Left lung (tissue), 10 donors: ENCODE results near the gene NT5C1B. TPM values are rescaled to one million over a fixed set of nuclear protein-coding genes. Genes with fewer than 3 reads are reported as not detected.
A peak's percentile ranks its signal among the peaks of the same experiment; 100 is the strongest.

Experiments used
- ATAC-seq: fragments of 200-7000 bp; cut with Tn5 transposase; one replicate; pipeline ENCODE4 v1.9.1; 2020; ENCODE audit warnings: moderate library complexity
- DNase-seq, 4 donors: peaks; one replicate each; pipeline ENCODE4 v3.0.0-alpha.2; 2013 to 2020
- H3K27ac ChIP-seq, 2 donors: fragments of 200-600 bp; sonication (generic) in 1 of 2; one replicate each; pipeline versions ENCODE4 v1.5.0 to v1.8.0; 2020 to 2021
- H3K27me3 ChIP-seq, 2 donors: fragments of 200-600 bp; sonication (generic) in 1 of 2; one replicate each; pipeline versions ENCODE4 v1.5.0 to v1.8.0; 2020 to 2021
- H3K36me3 ChIP-seq, 2 donors: fragments of 200-600 bp; sonication (generic) in 1 of 2; one replicate each; pipeline versions ENCODE4 v1.5.0 to v1.8.0; 2020 to 2021
- H3K4me1 ChIP-seq, 2 donors: fragments of 200-600 bp; one replicate each; pipeline ENCODE4 v1.8.0; 2021
- H3K4me3 ChIP-seq, 2 donors: fragments of 200-600 bp; sonication (generic) in 1 of 2; one replicate each; pipeline versions ENCODE4 v1.5.0 to v1.8.0; 2020 to 2021; ENCODE audit warnings: mild to moderate bottlenecking in 1 of 2
- H3K9me3 ChIP-seq, 2 donors: fragments of 200-600 bp; sonication (generic) in 1 of 2; one replicate each; pipeline versions ENCODE4 v1.5.0 to v1.8.0; 2020 to 2021
- intact Hi-C, 2 donors: fragments of 100-400 bp; cut with DNase I; formaldehyde crosslinking; loops; one replicate each; pipeline versions ENCODE4 v1.11.2 to v1.14.2; 2022
- polyA plus RNA-seq, 6 donors: library from polyadenylated mRNA; unstranded; fragments of 120-200 nt; gene quantifications; one replicate each; pipeline ENCODE4 v1.2.1, GENCODE V29; 2013; ENCODE audit not compliant: insufficient read length in 6 of 6
- total RNA-seq, 2 donors: library from RNA; stranded (reverse); fragmentation: NEBNext Ultra II Directional; extraction: Animal tissue kit (Norgen Biotek cat#: 25700); gene quantifications; one replicate each; pipeline ENCODE4 v1.2.1, GENCODE V29; 2021
- TF ChIP-seq, protein P1 (sequence below), 2 donors: fragments of 200-600 bp; sonication (generic) in 1 of 2; IDR thresholded peaks; one replicate each; pipeline versions ENCODE4 v1.5.0 to v1.8.0; 2021; ENCODE audit warnings: antibody characterized with exemption in 2 of 2
- donor health status: DM: no; HTN: yes; CAD: no.
- donor health status: DM: no; HTN: no; CAD: no.

Gene NT5C1B
- total and polyA plus RNA-seq, 8 donors, result 1.2 to 1.9 (median 1.3) TPM; not detected in 2

DNA sequence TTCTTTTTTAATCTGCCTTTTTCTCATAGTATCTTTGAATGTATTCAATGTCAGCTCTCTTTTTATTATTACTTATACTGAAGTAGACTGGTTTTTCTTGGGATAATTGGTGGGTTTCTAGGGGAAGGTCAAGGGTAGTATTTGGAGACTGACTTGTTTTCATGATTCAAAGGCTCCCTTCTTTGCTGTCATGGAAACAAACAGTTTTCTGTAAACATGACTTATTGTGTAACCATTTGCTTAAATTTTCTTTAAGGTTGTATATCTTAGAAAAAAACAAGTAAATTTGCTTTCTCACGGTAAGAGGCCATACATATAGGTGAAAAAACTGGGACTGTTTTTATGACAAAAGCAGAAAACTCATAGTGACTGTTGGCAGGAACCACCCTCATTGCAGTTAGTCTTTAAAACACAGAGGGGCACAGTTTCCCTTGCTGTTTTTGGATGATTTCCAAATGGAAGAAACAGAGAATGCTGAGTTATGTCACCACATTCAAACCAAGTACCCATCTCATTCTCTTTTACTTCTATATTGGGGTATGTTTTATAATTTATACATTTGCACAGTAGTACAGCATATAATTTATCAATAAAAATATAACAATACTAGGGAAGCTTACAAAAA is 23.1 kb downstream of the NT5C1B start:
- TF ChIP-seq, protein P1, sequence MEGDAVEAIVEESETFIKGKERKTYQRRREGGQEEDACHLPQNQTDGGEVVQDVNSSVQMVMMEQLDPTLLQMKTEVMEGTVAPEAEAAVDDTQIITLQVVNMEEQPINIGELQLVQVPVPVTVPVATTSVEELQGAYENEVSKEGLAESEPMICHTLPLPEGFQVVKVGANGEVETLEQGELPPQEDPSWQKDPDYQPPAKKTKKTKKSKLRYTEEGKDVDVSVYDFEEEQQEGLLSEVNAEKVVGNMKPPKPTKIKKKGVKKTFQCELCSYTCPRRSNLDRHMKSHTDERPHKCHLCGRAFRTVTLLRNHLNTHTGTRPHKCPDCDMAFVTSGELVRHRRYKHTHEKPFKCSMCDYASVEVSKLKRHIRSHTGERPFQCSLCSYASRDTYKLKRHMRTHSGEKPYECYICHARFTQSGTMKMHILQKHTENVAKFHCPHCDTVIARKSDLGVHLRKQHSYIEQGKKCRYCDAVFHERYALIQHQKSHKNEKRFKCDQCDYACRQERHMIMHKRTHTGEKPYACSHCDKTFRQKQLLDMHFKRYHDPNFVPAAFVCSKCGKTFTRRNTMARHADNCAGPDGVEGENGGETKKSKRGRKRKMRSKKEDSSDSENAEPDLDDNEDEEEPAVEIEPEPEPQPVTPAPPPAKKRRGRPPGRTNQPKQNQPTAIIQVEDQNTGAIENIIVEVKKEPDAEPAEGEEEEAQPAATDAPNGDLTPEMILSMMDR (IDR thresholded peaks at IDR 0.05), result no peak
- Histone ChIP-seq H3K9me3 (peaks cover 0 to 8% of the 10 kb centered on the region in 2 donors), H3K27me3 (no peaks in the 10 kb centered on the region), H3K4me1 (peaks cover 0 to 2% of the 10 kb centered on the region in 2 donors), H3K4me3 (no peak overlapping the region), H3K27ac (no peak overlapping the region), H3K36me3 (no peaks in the 10 kb centered on the region)
- ATAC-seq (no peak), DNase-seq (no peak)
- intact Hi-C loops, result no loop called here

DNA sequence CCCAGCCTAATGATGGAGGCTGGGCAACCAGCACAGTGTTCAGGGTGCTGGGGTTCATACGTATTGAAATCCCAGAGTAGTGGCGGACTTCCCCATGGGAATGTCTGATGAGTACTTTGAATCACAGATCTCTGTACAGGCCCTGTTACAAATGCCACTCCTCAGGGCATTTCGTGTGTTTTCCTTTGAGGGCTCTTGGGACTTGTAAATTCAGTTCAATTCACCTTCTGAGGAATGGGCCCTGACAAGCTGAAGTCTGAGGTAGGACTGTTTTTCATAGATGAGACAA is 28.6 kb downstream of the NT5C1B start:
- ATAC-seq (no peak), DNase-seq (no peak)
- peak overlapping the region; percentile 95 to 99 for H3K27ac ChIP-seq
- TF ChIP-seq, protein P1 (IDR thresholded peaks at IDR 0.05), result no peak
- peak overlapping the region; percentile 83 to 93 for H3K4me3 ChIP-seq
- no peaks in the 10 kb centered on the region for H3K36me3 ChIP-seq
- intact Hi-C loops, result no loop called here
- no peaks in the 10 kb centered on the region for H3K27me3 ChIP-seq
- peaks cover 9 to 15% of the 10 kb centered on the region in 2 donors for H3K4me1 ChIP-seq
- H3K9me3 ChIP-seq, result peaks cover 0 to 8% of the 10 kb centered on the region in 2 donors

DNA sequence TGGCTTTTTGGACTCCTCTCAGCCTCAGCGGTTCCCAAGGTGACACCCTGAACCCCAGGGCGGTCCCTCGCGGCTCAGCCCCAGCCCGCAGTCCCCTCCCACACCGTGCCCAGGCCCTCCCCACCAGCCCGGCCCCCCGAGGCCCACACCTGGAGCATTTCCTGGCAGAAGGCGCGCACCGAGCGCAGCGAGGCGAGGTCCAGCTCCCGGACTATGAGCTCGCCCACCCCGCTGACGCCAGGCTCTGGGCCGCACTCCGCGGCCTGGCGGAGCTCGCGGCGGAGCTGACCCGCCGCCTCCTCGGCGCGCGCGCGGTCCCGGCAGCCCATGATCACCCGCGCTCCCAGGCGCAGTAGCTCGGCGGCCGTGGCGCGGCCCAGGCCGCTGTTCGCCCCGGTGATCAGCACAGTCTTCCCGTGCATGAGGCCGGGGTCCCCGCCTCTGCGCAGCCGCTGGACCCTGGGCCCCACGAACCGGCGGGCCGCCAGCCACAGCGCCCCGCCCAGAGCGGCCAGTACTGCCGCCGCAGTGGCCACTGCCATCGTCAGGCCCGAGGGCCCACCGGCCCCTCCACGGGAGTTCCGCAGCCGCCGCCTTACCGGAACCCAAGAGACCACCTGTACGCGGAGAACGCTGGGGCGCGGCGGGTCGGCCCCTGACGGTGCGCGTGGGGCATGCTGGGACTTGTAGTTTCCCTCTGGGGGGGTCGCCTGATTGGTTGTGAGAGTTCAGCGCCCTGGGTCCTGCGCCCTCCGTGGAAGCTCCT is 29.2 kb downstream of the NT5C1B start, which contains the start of gene RDH14:
RDH14 (minus strand) TSS at position 623 of the 766 bp plus-strand sequence; CDS start at position 542, 81 bp downstream.
- H3K27me3 ChIP-seq, result no peaks in the 10 kb centered on the region
- H3K9me3 ChIP-seq, result peaks cover 0 to 8% of the 10 kb centered on the region in 2 donors
- TF ChIP-seq, protein P1 (IDR thresholded peaks at IDR 0.05), result no peak
- peak within 1 kb of the TSS; percentile 83 to 93 for H3K4me3 ChIP-seq
- ATAC-seq (peak; percentile 98), DNase-seq (peak; percentile 93 to 96 (median 93))
- peaks cover 9 to 15% of the 10 kb centered on the region in 2 donors for H3K4me1 ChIP-seq
- H3K27ac ChIP-seq, result peak within 1 kb of the TSS; percentile 95 to 99
- intact Hi-C loops, result no loop called here
- peaks cover 3 to 5% of the 10 kb centered on the region in 2 donors for H3K36me3 ChIP-seq

DNA sequence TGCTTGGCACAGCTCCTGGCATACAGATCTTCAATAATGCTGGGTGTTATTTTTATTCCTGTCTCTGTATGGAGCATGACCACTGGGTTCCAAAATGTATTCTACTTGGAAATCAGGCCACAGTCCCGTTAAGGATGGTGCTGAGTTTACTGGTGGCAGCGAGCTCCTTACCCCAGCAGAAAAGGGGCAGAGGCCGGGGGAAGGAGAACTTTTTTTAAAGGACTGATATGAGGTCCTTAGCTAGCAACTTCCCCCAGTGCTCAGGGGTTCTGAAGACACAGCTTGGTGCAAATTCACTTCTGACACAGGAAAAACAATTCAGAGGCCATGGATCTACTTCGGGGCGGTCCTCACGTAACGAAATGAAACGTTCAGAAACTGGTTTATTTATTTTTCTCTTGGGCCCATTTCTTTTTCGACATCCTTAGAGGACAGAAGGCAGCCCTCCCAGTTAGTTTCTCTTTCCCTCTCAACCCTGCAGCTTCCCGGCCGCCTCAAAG is 29.8 kb downstream of the NT5C1B start:
- H3K4me1 ChIP-seq, result peaks cover 9 to 15% of the 10 kb centered on the region in 2 donors
- TF ChIP-seq, protein P1 (IDR thresholded peaks at IDR 0.05), result no peak
- H3K9me3 ChIP-seq, result peaks cover 0 to 8% of the 10 kb centered on the region in 2 donors
- H3K4me3 ChIP-seq, result peak overlapping the region; percentile 83 to 93
- no peak for DNase-seq
- intact Hi-C loops, result no loop called here
- H3K36me3 ChIP-seq, result peaks cover 4 to 10% of the 10 kb centered on the region in 2 donors
- no peaks in the 10 kb centered on the region for H3K27me3 ChIP-seq
- peak overlapping the region; percentile 95 to 99 for H3K27ac ChIP-seq
- no peak for ATAC-seq

DNA sequence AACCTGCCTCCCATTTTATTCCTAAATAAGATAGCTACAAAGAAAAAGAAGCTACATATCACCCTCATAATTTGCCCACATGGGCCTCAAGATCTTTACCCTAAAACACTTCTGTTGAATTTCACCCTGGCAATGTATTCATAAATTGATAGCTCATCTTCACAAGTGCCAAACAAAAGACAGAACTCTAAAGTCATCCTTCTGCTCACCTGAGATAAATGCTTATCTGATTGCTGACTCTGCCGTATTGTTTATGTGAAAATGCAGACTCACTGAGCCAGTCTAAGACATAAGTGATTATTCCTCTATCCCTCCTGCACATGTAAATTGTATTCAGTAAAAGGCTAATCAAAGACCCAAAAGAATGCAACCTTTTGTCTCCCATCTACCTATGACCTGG is 30.9 kb downstream of the NT5C1B start:
- TF ChIP-seq, protein P1 (IDR thresholded peaks at IDR 0.05), result no peak
- intact Hi-C loops, result no loop called here

More for the DNA sequence above, 30.9 kb downstream of the NT5C1B start:
- peaks cover 4 to 16% of the 10 kb centered on the region in 2 donors for H3K36me3 ChIP-seq
- ATAC-seq (no peak), DNase-seq (no peak)
- H3K4me1 ChIP-seq, result peaks cover 9 to 22% of the 10 kb centered on the region in 2 donors
- no peak overlapping the region for H3K27ac ChIP-seq
- no peak overlapping the region for H3K4me3 ChIP-seq
- no peaks in the 10 kb centered on the region for H3K9me3 ChIP-seq
- no peaks in the 10 kb centered on the region for H3K27me3 ChIP-seq
